H1 (cell line): ENCODE measurements around the gene SFTPA1. TPM values are rescaled to one million over a fixed set of nuclear protein-coding genes. Genes with fewer than 3 reads are reported as not detected.
"Not testable (repeated sequence)": the region's sequence is repeated elsewhere in the genome, so short reads cannot be mapped to it uniquely, and the experiment has no call there.

ENCODE experiments used
- CTCF ChIA-PET: fragments of 300-600 bp; sonication (Branson Sonifier 250); formaldehyde crosslinking; loops from one replicate; lab custom pipeline; 2021; ENCODE audit not compliant: partially characterized antibody; lab: Charles Lee
- POLR2A ChIA-PET: fragments of 300-600 bp; sonication (Branson Sonifier 250); formaldehyde crosslinking; loops from one replicate; lab custom pipeline; 2021; ENCODE audit warnings: inconsistent platforms; ENCODE audit not compliant: partially characterized antibody; lab: Charles Lee
- DNase-seq, 2 experiments: peaks; one replicate each; pipeline versions ENCODE4 v3.0.0 to v3.0.0-alpha.2; 2010 to 2022; ENCODE audit warnings: low spot score in 2 of 2, low read depth in 1 of 2, mixed read lengths in 1 of 2
- FAIRE-seq: peaks from 2 replicates; lab custom pipeline; 2011; peaks lifted over from hg19 to GRCh38; lab: Jason Lieb, UNC
- H2AFZ ChIP-seq: 2 replicates; pipeline ENCODE4 v1.8.1; 2012; ENCODE audit warnings: low read length, inconsistent platforms
- H2AK5ac ChIP-seq: 2 replicates; pipeline ENCODE4 v1.6.1; 2013; ENCODE audit warnings: low read depth, low read length
- H2BK120ac ChIP-seq: replicated peaks from 2 replicates; pipeline ENCODE3; 2013; ENCODE audit warnings: low read depth, low read length, inconsistent platforms
- H2BK12ac ChIP-seq: 2 replicates; pipeline ENCODE4 v1.6.1; 2013; ENCODE audit warnings: low read depth, low read length
- H2BK15ac ChIP-seq: 2 replicates; pipeline ENCODE4 v1.6.1; 2013; ENCODE audit warnings: low read length
- H2BK20ac ChIP-seq: 2 replicates; pipeline ENCODE4 v1.6.1; 2013; ENCODE audit warnings: low read length
- H2BK5ac ChIP-seq: 2 replicates; pipeline ENCODE4 v1.6.1; 2013; ENCODE audit warnings: low read depth, low read length
- H3K14ac ChIP-seq: 2 replicates; pipeline ENCODE4 v1.6.1; 2013; ENCODE audit warnings: inconsistent platforms; ENCODE audit not compliant: insufficient read length
- H3K18ac ChIP-seq: 2 replicates; pipeline ENCODE4 v1.6.1; 2013; ENCODE audit warnings: low read length; ENCODE audit errors: extremely low read depth
- H3K23ac ChIP-seq: 2 replicates; pipeline ENCODE4 v1.6.1; 2013; ENCODE audit warnings: inconsistent platforms; ENCODE audit not compliant: insufficient read length
- H3K23me2 ChIP-seq: 2 replicates; pipeline ENCODE4 v1.6.1; 2013; ENCODE audit warnings: low read depth, low read length
- H3K27ac ChIP-seq: 2 replicates; pipeline ENCODE4 v1.6.1; 2011; ENCODE audit warnings: low read depth, low read length, inconsistent platforms
- H3K27me3 ChIP-seq, 4 experiments: replicated peaks in 1 of 4; 1 replicate in 1 of 4; 2 replicates in 3 of 4; pipeline versions ENCODE4 v1.6.1 to v1.8.1; 2011 to 2013; ENCODE audit warnings: low read length in 3 of 4, mild to moderate bottlenecking in 3 of 4, inconsistent platforms in 2 of 4, mixed read lengths in 2 of 4, moderate library complexity in 1 of 4; ENCODE audit not compliant: control insufficient read depth in 3 of 4, insufficient read depth in 3 of 4; ENCODE audit errors: extremely low read depth in 1 of 4
- H3K36me3 ChIP-seq, 4 experiments: 2 replicates each; pipeline versions ENCODE4 v1.6.1 to v1.8.1; 2011 to 2013; ENCODE audit warnings: mild to moderate bottlenecking in 4 of 4, low read length in 3 of 4, moderate library complexity in 2 of 4, control low read depth in 1 of 4, inconsistent platforms in 1 of 4; ENCODE audit not compliant: insufficient read depth in 4 of 4, control insufficient read depth in 2 of 4
- H3K4ac ChIP-seq: replicated peaks from 2 replicates; pipeline ENCODE3; 2013; ENCODE audit warnings: low read length, low read depth, mixed read lengths, inconsistent platforms; ENCODE audit not compliant: insufficient read length
- H3K4me1 ChIP-seq, 4 experiments: replicated peaks in 1 of 4; 1 replicate in 1 of 4; 2 replicates in 3 of 4; pipeline versions ENCODE4 v1.6.1 to v1.8.1; 2011 to 2013; ENCODE audit warnings: low read length in 3 of 4, inconsistent platforms in 2 of 4, mixed read lengths in 1 of 4; ENCODE audit not compliant: insufficient read depth in 4 of 4, control insufficient read depth in 3 of 4
- H3K4me2 ChIP-seq, 2 experiments: 2 replicates each; pipeline versions ENCODE4 v1.6.1 to v1.8.1; 2011 to 2013; ENCODE audit warnings: low read depth in 2 of 2, low read length in 2 of 2, control low read depth in 1 of 2, inconsistent platforms in 1 of 2, mild to moderate bottlenecking in 1 of 2; ENCODE audit not compliant: insufficient read depth in 1 of 2
- H3K4me3 ChIP-seq, 4 experiments: fragments of 200-600, 300-600 bp in 1 of 4; sonication (generic), shearing (Covaris generic), sonication (Bioruptor Twin) in 1 of 4; 2 replicates each; pipeline versions ENCODE4 v1.5.1 to v1.8.1; 2011 to 2016; ENCODE audit warnings: low read length in 4 of 4, low read depth in 3 of 4, control low read depth in 2 of 4, inconsistent platforms in 2 of 4, mild to moderate bottlenecking in 2 of 4, mixed read lengths in 1 of 4, moderate library complexity in 1 of 4; ENCODE audit not compliant: insufficient read depth in 2 of 4; ENCODE audit errors: extremely low read depth in 1 of 4
- H3K56ac ChIP-seq: replicated peaks from 2 replicates; pipeline ENCODE3; 2013; ENCODE audit warnings: low read depth, mild to moderate bottlenecking, mixed read lengths, low read length, inconsistent platforms; ENCODE audit not compliant: insufficient read length
- H3K79me1 ChIP-seq: 2 replicates; pipeline ENCODE4 v1.6.1; 2013; ENCODE audit warnings: low read depth, low read length, control low read depth
- H3K79me2 ChIP-seq, 2 experiments: 2 replicates each; pipeline versions ENCODE4 v1.6.1 to v1.8.1; 2012 to 2013; ENCODE audit warnings: low read length in 2 of 2, mild to moderate bottlenecking in 2 of 2, inconsistent platforms in 1 of 2; ENCODE audit not compliant: insufficient read depth in 2 of 2, control insufficient read depth in 1 of 2
- H3K9ac ChIP-seq, 4 experiments: replicated peaks in 1 of 4; 1 replicate in 1 of 4; 2 replicates in 3 of 4; pipeline versions ENCODE4 v1.6.1 to v1.8.1; 2011 to 2013; ENCODE audit warnings: low read depth in 3 of 4, low read length in 3 of 4, control low read depth in 2 of 4, mild to moderate bottlenecking in 2 of 4, moderate library complexity in 2 of 4, inconsistent platforms in 1 of 4; ENCODE audit errors: extremely low read depth in 1 of 4
- H3K9me3 ChIP-seq, 2 experiments: 2 replicates each; pipeline versions ENCODE4 v1.6.1 to v1.8.1; 2012 to 2013; ENCODE audit warnings: mild to moderate bottlenecking in 2 of 2, moderate library complexity in 2 of 2, control low read depth in 1 of 2, inconsistent platforms in 1 of 2, low read depth in 1 of 2, low read length in 1 of 2, mixed read lengths in 1 of 2; ENCODE audit not compliant: insufficient read depth in 2 of 2
- H4K20me1 ChIP-seq, 2 experiments: replicated peaks in 1 of 2; 2 replicates each; pipeline versions ENCODE3 to v1.8.1; 2011 to 2013; ENCODE audit warnings: inconsistent platforms in 2 of 2, low read length in 2 of 2, mild to moderate bottlenecking in 1 of 2; ENCODE audit not compliant: insufficient read depth in 2 of 2, control insufficient read depth in 1 of 2
- H4K5ac ChIP-seq: 2 replicates; pipeline ENCODE4 v1.6.1; 2013; ENCODE audit warnings: low read length, low read depth, mixed read lengths, inconsistent platforms; ENCODE audit not compliant: insufficient read length
- H4K8ac ChIP-seq: 2 replicates; pipeline ENCODE4 v1.8.0; 2013; ENCODE audit warnings: mild to moderate bottlenecking, moderate library complexity, low read length, inconsistent platforms; ENCODE audit not compliant: insufficient read depth; ENCODE audit errors: extremely low read depth
- H4K91ac ChIP-seq: replicated peaks from 2 replicates; pipeline ENCODE3; 2013; ENCODE audit warnings: low read length, mixed read lengths, inconsistent platforms; ENCODE audit not compliant: insufficient read length
- CBX5 ChIP-seq: fragments of 300-800, 300-1000 bp; sonication (generic); IDR thresholded peaks from 2 replicates; pipeline ENCODE4 v1.7.1; 2016; ENCODE audit warnings: antibody characterized with exemption, low read length, low read depth
- WGBS, 2 experiments: shearing (Covaris generic) in 1 of 2; methylation state at CpG; one replicate each; pipeline versions ENCODE4 v1.1.6 to v1.1.7; 2013 to 2015; ENCODE audit warnings: low lambda C conversion rate in 2 of 2, mixed read lengths in 2 of 2, inconsistent platforms in 1 of 2, low coverage in 1 of 2, missing lambda C conversion rate in 1 of 2; ENCODE audit not compliant: insufficient replicate concordance in 2 of 2, insufficient coverage in 1 of 2, insufficient read length in 1 of 2; ENCODE audit errors: extremely low coverage in 1 of 2, missing lambda C conversion rate in 1 of 2; 5-methylcytosine and 5-hydroxymethylcytosine counted together
- polyA plus RNA-seq, 7 experiments: library from polyadenylated mRNA; depleted of rRNA in 3 of 7; stranded (reverse) in 5 of 7; unstranded in 2 of 7; fragments of >200 nt in 5 of 7; fragments of 200-250 nt in 2 of 7; gene quantifications; 1 replicate in 5 of 7; 2 replicates in 1 of 7; 4 replicates in 1 of 7; pipeline versions ENCODE4 v1.2.1 to v1.2.3, GENCODE V29; 2011 to 2013; ENCODE audit warnings: missing spikeins in 2 of 7, mixed read lengths in 2 of 7
- total RNA-seq: library from RNA; stranded (reverse); fragmentation: NEBNext Ultra II Directional; extraction: Animal tissue kit (Norgen Biotek cat#: 25700); gene quantifications from 2 replicates; pipeline ENCODE4 v1.2.1, GENCODE V29; 2021

SFTPA1 gene
- total and polyA plus RNA-seq, 2 of the 8 experiments (the other 6 are each of a cell fraction or from before 2014, with no cell fraction given): not detected

GRCh38 chr10:79563426-79563825 is 47.3 kb upstream of the SFTPA1 start (continued):
- no peak for TF ChIP-seq CBX5

DNA sequence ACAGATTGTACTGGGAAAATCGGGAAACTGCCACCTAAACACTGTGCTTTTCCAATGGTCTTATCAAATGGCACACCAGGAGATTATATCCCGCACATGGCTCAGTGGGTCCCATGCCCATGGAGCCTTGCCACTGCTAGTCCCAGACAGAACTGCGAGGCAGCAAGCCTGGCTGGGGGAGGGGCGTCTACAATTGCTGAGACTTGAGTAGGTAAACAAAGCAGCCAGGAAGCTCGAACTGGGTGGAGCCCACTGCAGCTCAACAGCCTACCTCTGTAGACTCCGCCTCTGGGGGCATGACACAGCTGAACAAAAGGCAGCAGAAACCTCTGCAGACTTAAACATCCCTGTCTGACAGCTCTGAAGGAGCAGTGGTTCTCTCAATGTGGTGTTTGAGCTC is 40.1 kb upstream of the SFTPA1 start:
- H4K8ac ChIP-seq, H4K5ac ChIP-seq, H2BK5ac ChIP-seq, H3K18ac ChIP-seq, H4K20me1 ChIP-seq, H3K27me3 ChIP-seq, H2AFZ ChIP-seq, FAIRE-seq, H3K79me1 ChIP-seq, H3K79me2 ChIP-seq, H2BK20ac ChIP-seq, H3K27ac ChIP-seq, H2BK120ac ChIP-seq, H2BK12ac ChIP-seq, H3K23ac ChIP-seq, H3K4me2 ChIP-seq, H4K91ac ChIP-seq, H3K4me1 ChIP-seq, H2BK15ac ChIP-seq, H3K23me2 ChIP-seq, H3K56ac ChIP-seq, H3K9ac ChIP-seq, POLR2A ChIA-PET, DNase-seq, H3K4me3 ChIP-seq, H3K36me3 ChIP-seq, H3K4ac ChIP-seq, H2AK5ac ChIP-seq, H3K14ac ChIP-seq: not testable (repeated sequence)
- CTCF ChIA-PET: interaction anchor here (0.5 to 2.3 kb wide), 4 partner anchors 8 to 78 kb away, joined by 3 to 8 read pairs (median 6); partner anchors contain the start of gene SFTPA2
- 83% methylated on average over 6 of the region's 6 CpGs; no CpG with 5 or more reads in 1 of the 2 experiments for WGBS, 2 experiments
- peaks cover 13 to 14% of the 10 kb centered on the region in 2 experiments for H3K9me3 ChIP-seq
